CD4-positive, alpha-beta T cell treated with Interleukin-15 for 1 hour (primary cell): ENCODE data around the gene DNAJC2.
"Not testable (repeated sequence)": the region's sequence is repeated elsewhere in the genome, so short reads cannot be mapped to it uniquely, and the experiment has no call there.

Experiments
- DNase-seq: peaks from one replicate; pipeline ENCODE4 v3.0.0-alpha.2; 2020

The DNAJC2 gene

GRCh38 chr7:103341466-103341865, 3.1 kb downstream of the DNAJC2 start:
- DNase-seq: no peak

- DNase-seq: no peak
Observed at GRCh38 chr7:103338864-103339263, 5.7 kb downstream of the DNAJC2 start.

GRCh38 chr7:103336761-103337160, 7.8 kb downstream of the DNAJC2 start:
- no peak for DNase-seq

- no peak for DNase-seq
Observed at GRCh38 chr7:103325744-103326143, 18.8 kb downstream of the DNAJC2 start.

- DNase-seq: no peak
Observed at GRCh38 chr7:103317009-103317408, 27.6 kb downstream of the DNAJC2 start.

GRCh38 chr7:103316380-103316941, 28.1 kb downstream of the DNAJC2 start:
- DNase-seq: no peak

GRCh38 chr7:103314852-103315251, 29.7 kb downstream of the DNAJC2 start:
- DNase-seq: no peak

- DNase-seq: no peak
Observed at GRCh38 chr7:103307503-103308231, 36.9 kb downstream of the DNAJC2 start.

- DNase-seq: no peak
Observed at GRCh38 chr7:103301441-103301840, 43.1 kb downstream of the DNAJC2 start.

- DNase-seq: no peak
Observed at GRCh38 chr7:103299660-103300059, 44.9 kb downstream of the DNAJC2 start.

GRCh38 chr7:103297837-103298179, 46.8 kb downstream of the DNAJC2 start:
- DNase-seq: no peak

GRCh38 chr7:103296901-103297836, 47.4 kb downstream of the DNAJC2 start, which contains the start of gene PMPCB:
Gene PMPCB (plus strand): TSS chr7:103297435. CDS start chr7:103297460, 25 bp downstream.
- DNase-seq: peak; percentile 93

- DNase-seq: no peak
Observed at GRCh38 chr7:103293526-103293925, 51.0 kb downstream of the DNAJC2 start.

- no peak for DNase-seq
Observed at GRCh38 chr7:103292122-103292521, 52.4 kb downstream of the DNAJC2 start.

GRCh38 chr7:103282802-103283427, 61.7 kb downstream of the DNAJC2 start:
- DNase-seq: not testable (repeated sequence)

GRCh38 chr7:103280803-103281155, 63.8 kb downstream of the DNAJC2 start:
- not testable (repeated sequence) for DNase-seq

- DNase-seq: peak; percentile 95
Observed at GRCh38 chr7:103279963-103280802, 64.4 kb downstream of the DNAJC2 start.

GRCh38 chr7:103279636-103279962, 65.0 kb downstream of the DNAJC2 start:
- not testable (repeated sequence) for DNase-seq

GRCh38 chr7:103278195-103278594, 66.4 kb downstream of the DNAJC2 start:
- DNase-seq: not testable (repeated sequence)

- DNase-seq: not testable (repeated sequence)
Observed at GRCh38 chr7:103274867-103275266, 69.7 kb downstream of the DNAJC2 start.

- not testable (repeated sequence) for DNase-seq
Observed at GRCh38 chr7:103273374-103273773, 71.2 kb downstream of the DNAJC2 start.

- not testable (repeated sequence) for DNase-seq
Observed at GRCh38 chr7:103266229-103266628, 78.3 kb downstream of the DNAJC2 start.
